HG02642 (cell line): ENCODE data around the gene CCDC7.
"Not testable (repeated sequence)": the region's sequence is repeated elsewhere in the genome, so short reads cannot be mapped to it uniquely, and the experiment has no call there.

Experiments used
- ATAC-seq: cut with Tn5 transposase; IDR thresholded peaks from one replicate; pipeline ENCODE4 v1.9.1; 2021; ENCODE audit warnings: mild to moderate bottlenecking; ENCODE audit not compliant: unreplicated experiment, poor library complexity

The CCDC7 gene

DNA sequence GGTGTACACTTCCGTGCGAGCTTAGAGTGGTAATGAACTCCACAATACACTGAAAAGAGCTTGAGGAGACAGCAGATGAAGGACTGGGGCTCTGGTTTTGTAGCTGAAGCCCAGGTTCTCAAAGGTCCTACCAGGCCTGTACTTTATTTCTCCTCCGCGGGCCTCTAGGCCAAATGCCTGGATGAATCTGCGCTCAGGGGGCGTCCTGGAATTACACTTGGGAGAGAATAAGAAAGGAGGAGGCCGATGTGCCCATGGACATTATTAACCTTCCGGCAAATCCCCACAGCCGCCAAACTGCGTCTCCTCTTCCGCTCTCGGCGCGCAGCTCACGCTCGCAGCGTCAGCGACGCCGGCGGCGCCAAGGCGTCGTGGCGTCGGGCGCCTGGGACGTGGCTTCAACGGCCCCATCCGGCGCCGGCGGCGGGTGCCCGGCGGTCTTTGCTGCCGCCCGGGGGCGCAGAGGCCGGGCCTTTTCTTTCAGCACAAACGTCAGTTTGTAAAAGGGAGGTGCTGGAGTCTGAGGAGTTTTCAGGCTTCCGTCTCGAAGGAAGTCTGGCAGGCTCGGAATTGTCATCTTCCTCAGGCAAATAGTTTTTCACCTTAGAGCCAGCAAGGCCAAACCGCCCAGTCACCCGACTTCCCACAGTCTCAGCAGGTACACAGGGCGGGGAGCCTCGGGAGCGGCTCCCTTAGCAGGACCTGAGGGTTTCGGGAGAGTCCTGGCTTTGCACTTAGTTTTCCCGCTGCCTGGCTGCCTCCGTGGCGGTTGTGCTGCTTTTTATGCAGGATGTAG, at the start of gene CCDC7:
TSS of gene CCDC7 (plus strand) at position 401 of the 796 bp plus-strand sequence. CDS start 5,503 bp downstream, outside the sequence.
- peak; percentile 99 for ATAC-seq

DNA sequence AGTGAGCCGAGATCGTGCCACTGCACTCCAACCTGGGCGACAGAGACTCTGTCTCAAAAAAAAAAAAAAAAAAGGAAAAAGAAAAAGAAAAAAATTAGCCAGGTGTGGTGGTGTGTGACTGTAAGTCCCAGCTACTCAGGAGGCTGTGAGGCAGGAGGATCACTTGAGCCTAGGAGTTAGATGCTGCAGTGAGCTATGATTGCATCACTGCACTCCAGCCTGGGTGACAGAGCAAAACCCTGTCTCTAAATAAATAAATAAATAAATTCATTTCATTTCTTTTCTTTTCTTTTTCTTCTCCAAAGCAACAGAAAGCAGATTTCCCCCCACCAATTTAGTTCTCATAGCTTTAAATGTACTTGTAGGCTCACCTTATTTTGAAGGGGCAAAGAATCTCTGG, 48.8 kb upstream of the CCDC7 start:
- not testable (repeated sequence) for ATAC-seq

DNA sequence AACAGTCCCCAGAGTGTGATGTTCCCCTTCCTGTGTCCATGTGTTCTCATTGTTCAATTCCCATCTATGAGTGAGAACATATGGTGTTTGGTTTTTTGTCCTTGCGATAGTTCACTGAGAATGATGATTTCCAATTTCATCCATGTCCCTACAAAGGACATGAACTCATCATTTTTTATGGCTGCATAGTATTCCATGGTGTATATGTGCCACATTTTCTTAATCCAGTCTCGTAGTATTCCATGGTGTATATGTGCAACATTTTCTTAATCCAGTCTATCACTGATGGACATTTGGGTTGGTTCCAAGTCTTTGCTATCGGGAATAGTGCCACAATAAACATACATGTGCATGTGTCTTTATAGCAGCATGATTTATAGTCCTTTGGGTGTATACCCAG, 46.2 kb upstream of the CCDC7 start:
- not testable (repeated sequence) for ATAC-seq

DNA sequence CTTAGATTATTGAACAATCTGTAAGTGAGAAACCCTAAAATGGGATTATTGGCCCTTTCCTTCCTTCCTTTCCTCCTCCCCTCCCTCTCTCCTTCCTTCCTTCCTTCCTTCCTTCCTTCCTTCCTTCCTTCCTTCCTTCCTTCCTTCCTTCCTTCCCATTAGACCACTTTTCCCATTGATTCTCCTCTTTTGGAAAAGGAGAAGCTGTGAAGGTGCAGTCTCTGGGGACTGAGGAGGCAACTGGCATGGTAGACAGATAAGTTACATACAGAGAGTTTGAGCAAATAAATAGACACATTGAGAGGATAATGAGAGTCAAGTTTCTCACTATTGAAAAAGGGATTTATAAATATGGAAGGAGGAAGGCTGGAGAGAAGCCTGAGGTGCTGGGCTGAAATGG, 45.0 kb upstream of the CCDC7 start:
- ATAC-seq: no peak

DNA sequence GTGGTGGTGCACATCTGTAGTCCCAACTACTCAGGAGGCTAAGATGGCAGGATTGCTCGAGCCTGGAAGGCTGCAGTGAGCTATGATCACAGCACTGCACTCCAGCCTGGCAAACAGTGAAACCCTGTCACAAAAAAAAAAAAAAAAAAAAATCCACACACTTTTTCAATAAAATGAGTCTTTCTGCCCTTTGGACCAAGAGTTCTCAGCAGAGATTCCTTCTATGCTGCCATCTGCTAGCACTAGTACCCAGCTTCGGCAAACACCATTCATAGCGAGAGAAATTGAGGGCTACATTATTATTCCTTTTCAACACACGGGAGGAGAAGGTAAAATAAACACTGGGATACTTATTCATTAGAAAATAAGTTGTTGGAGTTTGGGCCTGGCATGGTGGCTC, 43.4 kb upstream of the CCDC7 start:
- no peak for ATAC-seq

DNA sequence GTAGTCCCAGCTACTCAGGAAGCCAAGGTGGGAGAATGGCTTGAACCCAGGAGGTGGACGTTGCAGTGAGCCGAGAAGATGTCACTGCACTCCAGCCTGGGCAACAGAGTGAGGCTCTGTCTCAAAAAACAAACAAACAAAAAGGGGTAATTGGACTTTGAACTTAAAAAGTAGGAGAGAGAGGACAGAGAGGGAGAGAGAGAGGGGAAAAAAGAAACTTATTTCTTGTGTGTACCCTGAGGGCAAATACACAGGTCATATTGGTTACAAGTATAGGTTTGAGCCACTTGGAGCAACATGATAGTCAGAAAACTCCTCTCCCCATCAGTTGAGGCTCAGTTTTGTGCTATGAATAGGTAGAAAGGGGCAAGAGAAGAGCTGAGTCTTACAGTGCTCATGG, 42.8 kb upstream of the CCDC7 start:
- no peak for ATAC-seq

DNA sequence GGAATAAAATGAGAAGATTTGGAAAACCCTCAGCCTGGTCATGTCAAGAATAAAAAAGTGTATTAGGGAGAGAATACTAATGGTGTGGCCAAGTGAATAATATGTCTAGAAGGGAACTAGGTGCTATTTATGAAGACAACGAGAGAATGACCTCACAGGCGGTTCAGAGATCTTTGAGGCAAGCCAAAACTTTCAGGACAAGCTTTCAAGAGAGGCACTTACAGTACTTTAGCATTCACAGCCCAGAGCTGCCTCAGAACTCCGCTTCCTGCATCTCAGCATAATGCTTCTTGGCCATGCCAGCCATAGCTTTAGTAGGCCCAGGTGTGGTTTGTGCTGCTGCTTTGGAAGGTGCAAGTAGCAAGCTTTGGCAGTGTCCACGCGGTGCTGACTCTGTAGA, 37.2 kb upstream of the CCDC7 start:
- no peak for ATAC-seq

DNA sequence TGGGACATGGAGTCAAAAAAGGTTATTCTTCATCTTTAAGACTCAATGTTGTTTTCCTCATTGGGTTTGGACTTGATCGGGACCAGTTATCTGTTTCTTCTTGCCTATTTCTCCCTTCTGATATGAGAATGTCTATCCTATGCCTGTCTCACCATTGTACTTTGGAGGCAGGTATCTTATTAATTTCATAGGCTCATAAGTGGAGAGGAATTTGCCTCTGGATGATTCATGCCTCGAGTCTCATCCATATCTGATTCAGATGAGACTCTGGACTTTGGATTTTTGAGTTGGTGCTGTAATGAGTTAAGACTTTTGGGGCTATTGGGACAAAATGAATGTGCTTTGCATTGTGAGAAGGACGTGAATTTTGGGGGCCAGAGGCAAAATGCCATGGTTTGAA, 36.2 kb upstream of the CCDC7 start:
- ATAC-seq: no peak

DNA sequence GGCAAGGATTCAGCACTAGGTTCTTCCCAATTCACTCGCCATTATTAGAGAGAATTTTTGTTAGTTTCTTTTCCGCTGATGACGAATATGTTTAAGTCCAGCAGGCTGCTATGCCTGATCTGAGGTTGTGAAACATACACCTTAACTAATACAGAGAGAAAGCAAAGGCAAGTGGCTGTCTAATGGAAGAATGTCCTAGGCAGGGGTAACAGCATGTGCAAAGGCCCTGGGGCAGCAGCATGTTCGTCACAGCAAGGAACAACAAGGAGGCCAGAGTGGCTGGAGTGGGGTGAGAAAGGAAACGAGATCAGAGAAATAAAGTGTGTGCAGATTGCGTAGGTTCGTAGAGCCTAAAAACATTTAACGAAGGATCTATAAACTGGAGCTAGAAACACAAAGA, 35.4 kb upstream of the CCDC7 start:
- no peak for ATAC-seq

DNA sequence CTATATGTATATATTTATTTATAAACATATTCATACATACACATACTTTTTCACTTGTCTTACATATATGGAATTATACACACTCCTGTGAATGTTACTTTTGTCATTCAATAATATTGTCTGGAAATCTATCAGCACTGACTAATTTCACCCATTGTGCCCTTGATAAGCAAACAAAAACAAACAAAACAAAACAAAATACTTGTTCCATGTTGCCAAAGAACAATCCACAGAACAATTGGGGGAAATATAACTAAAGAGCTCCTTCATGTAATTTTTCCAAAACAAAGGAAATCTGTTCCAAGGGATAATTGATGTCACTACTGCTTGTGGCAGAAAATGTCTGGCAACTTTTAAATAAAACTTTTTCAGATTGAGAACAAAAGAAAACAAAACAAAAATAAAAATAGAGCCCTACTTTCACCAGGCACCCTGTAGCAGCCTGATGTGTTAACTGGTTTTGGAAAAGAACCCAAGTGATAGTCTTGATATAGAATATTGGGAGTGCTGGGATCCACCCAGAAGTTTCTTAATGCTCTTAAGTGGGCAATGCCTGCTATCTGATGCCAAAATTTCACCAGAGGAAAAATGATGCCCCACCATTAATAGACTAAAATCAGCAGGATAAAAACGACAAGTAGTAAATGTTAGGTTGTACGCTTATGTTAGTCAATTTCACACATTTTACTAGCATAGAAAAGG, 34.0 kb upstream of the CCDC7 start:
- ATAC-seq: no peak

DNA sequence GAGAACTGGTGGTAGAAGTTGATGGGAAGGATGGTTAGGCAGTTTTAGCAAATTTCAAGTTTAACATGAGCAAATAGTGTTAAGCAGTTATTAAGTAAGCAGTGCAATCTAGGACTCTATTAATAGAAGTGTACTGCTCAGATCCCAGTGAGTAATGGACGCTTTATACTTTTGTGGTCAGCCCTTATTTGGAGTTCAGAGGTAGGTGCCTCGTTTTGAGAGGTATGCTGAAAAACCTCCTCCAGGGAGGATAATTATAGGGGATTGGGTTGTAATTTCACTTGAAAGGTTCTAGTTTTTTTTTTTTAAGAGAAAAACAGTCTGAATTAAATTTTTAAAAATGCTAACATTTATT, 33.5 kb upstream of the CCDC7 start:
- ATAC-seq: no peak

DNA sequence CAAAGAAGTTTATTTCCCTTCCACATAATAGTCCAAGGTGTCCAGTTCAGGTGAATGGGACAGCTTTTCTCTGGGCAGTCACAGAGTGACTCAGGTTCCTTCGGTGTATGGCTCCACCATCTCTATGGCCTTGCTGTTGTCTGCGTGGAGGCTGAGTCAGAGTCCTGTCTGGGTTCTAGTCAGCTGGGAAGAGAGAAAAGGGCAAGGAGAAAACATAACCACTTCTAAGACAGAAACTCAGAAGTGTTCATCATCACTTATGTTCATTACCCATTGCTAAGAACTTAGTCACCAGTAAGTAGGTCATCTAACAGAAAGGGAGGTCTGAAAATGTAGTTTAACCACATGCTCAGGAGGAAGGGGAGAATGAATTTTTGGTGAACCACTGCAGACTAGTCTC, 32.4 kb upstream of the CCDC7 start:
- ATAC-seq: no peak

DNA sequence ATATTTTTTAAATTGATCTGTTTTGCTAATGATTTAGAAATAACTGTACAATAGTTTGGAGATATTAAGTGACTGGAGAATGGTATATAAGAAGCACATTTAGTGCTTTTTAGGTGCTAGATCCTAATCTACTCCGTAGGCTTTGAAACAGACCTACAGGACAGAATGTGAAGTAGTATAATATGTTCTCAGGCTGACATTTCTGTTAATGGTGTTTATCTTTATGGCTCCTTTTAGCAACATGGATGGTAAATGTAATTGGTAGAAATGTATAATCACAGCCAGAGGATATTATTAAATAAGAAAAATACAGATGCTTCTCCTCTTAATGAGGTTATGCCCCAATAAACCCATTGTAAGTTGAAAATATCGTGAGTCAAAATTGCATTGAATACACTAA, 30.6 kb upstream of the CCDC7 start:
- ATAC-seq: no peak

DNA sequence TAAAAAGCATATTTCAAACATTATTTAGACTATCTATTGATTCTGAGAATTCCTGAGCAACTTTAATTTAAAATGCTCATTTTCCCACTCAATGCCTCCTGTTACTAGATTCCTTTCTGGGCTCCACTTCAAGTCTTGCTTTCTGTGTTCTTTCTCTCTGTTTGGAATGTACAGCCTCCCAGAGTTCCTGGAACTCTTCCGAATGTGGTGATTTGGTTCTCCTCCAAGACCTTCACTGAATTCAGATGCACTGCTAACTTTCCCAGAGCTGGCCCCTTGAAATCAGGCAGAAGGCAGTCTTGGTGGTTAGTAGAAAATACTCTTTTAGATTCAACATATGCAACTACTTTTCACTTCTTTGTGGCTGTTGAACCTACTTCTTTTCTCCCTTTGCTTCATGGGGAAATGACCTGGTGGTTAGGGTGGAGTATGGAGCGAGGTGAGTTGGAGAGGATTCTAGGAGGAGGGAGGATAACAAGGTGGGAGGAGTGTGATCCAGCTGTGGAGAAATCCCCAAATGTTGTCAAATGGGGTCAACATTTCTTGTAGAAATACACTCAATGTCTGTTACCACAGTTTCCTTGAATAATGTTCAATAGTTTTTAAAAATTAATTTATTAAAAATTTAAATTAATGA, 27.9 kb upstream of the CCDC7 start:
- ATAC-seq: no peak

DNA sequence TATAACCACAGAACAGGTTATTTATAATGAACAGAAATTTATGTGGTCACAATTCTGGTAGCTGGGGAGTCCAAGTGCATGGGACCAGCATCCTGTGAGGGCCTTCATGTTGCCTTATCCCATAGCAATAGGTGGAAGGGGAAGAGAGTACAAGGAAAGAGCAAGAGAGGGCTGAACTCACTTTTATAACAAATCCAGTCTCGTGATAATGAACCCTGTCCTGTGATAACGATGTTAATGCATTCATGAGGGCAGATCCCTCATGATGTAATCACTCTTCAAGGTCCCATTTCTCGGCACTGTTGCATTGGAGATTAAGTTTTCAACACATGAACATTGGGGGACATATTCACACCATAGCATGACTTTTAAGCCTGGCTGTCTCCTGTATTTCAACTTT, 27.4 kb upstream of the CCDC7 start:
- ATAC-seq: no peak

DNA sequence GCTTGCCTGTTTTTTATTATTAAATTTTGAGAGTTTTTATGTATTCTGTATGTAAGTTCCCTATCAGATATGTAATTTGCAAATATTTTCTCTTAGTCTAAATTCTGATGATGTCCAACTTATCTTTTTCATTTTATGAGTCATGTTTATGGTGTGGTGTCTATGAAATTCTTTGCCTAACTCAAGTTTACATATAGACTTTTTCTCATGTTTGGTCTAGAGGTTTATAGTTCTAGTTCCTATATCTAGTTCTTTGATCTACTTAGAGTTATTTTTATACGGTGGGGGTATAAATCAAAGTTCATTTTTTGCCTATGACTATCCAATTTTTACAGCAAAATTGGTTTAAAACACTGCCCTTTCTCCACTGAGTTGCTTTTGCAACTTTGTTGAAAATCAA, 26.3 kb upstream of the CCDC7 start:
- no peak for ATAC-seq

DNA sequence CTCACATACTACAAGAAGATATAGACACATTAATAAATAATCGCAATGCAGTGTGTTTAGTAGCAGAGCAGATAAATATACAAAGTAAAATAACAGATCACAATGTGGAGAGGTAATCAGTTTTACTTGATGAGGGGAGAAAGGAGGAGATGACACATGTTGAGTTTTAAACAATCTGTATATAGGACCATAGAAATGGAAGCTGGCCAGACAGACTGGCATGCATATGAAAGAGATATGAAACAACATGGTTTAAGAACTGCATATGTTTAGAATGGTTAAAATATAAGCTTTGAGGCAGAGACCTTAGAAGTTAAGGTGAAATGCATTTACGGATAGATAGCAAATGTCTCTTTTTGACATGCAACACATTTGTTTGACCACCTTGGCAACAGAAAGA, 19.8 kb upstream of the CCDC7 start:
- ATAC-seq: no peak

DNA sequence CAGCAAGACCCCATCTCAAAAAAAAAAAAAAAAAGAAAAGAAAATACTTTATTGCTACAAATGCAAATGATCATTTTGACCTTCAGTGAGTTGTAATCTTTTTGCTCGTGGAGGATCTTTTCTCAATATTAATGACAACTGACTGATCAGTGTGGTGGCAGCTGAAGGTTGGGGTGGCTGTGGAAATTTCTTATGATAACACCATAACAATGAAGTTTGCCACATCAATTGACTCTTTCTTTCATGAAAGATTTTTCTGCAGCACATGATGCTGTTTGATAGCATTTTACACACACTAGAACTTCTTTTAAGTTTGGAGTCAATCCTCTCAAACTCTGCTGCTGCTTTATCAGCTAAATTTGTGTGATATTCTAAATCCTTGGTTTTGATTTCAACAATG, 12.4 kb upstream of the CCDC7 start:
- ATAC-seq: no peak

DNA sequence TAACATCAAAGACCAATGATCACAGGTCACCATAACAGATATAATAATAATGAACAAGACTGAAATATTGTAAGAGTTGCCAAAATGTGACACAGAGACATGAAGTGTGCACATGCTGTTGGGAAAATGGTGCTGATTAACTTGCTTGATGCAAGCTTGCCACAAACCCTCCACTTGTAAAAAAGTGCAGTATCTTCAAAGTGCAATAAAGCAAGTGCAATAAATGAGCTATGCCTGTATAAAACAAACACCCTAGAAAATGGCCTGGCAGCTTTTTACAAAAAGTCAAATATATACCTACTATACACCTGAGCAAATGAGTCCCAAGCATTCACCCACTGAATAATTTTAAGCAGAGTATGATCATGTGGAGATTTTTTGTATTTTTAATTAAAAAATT, 9.7 kb upstream of the CCDC7 start:
- ATAC-seq: no peak

DNA sequence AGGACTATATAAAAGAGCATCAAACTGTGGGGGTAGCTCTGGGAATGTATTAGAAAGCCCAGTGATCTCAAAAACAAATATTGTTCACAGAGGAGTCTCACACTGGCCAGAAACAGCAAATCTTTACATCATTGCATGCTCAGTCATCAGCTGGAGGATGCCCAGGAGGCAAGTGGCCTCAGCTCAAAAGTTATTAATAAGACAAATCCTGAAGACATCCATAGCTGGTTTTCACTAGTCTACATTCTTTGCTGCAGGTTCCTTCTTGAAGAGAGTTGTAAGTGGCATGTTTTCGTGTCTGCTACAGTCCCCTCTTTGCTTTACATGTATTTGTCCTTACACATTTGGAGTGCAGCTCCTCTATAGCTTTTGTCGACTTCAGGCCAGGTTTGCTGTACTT, 8.6 kb upstream of the CCDC7 start:
- ATAC-seq: no peak

DNA sequence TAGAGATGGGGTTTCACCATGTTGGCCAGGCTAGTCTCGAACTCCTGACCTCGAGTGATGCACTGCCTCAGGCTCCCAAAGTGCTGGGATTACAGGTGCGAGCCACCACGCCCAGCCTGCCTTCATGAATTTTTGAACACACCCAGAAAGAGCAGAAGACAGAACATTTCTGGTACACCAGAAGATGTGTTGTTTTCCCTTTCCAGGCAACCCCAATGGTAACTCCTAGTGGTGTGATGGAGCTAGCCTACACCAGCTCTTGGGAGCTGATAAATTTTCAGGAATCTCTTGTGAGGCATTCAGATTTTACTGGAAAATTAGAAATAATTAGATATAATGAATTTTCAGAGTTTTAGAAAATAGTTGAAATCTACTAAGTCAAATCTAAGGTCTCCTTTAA, 904 bp upstream of the CCDC7 start:
- ATAC-seq: no peak
